Keratinocyte (primary cell): Measurements from ENCODE around the gene NOL11. TPM values are rescaled to one million over a fixed set of nuclear protein-coding genes. Genes with fewer than 3 reads are reported as not detected.
A peak's percentile ranks its signal among the peaks of the same experiment; 100 is the strongest.

Experiments used
- DNase-seq: peaks from one replicate; pipeline ENCODE4 v3.0.0-alpha.2; 2011; ENCODE audit warnings: low read depth, missing footprints, low spot score
- FAIRE-seq: peaks from 2 replicates; lab custom pipeline; 2011; peaks lifted over from hg19 to GRCh38; lab: Jason Lieb, UNC
- H2AFZ ChIP-seq: 2 replicates; pipeline ENCODE4 v1.6.0; 2012; ENCODE audit warnings: low read length, control low read depth, inconsistent platforms; ENCODE audit not compliant: control insufficient read depth
- H3K27ac ChIP-seq: 2 replicates; pipeline ENCODE4 v1.5.1; 2011; ENCODE audit warnings: low read length; ENCODE audit not compliant: control insufficient read depth, insufficient read depth
- H3K27me3 ChIP-seq: 3 replicates; pipeline ENCODE4 v1.6.0; 2011; ENCODE audit warnings: low read length; ENCODE audit not compliant: control insufficient read depth, insufficient read depth; ENCODE audit errors: extremely low read depth
- H3K36me3 ChIP-seq, 2 experiments: 2 replicates in 1 of 2; 3 replicates in 1 of 2; pipeline ENCODE4 v1.5.1; 2011; ENCODE audit warnings: low read length in 2 of 2, mild to moderate bottlenecking in 1 of 2; ENCODE audit not compliant: control insufficient read depth in 2 of 2, insufficient read depth in 2 of 2; ENCODE audit errors: extremely low read depth in 1 of 2
- H3K4me1 ChIP-seq: 3 replicates; pipeline ENCODE4 v1.5.1; 2011; ENCODE audit warnings: low read length; ENCODE audit not compliant: control insufficient read depth, insufficient read depth; ENCODE audit errors: extremely low read depth
- H3K4me2 ChIP-seq: 3 replicates; pipeline ENCODE4 v1.6.0; 2011; ENCODE audit warnings: low read depth, low read length; ENCODE audit not compliant: control insufficient read depth, insufficient read depth; ENCODE audit errors: extremely low read depth
- H3K4me3 ChIP-seq, 3 experiments: fragments of 200-600 bp in 1 of 3; sonication (generic) in 1 of 3; 2 replicates in 2 of 3; 3 replicates in 1 of 3; pipeline ENCODE4 v1.5.1; 2011 to 2016; ENCODE audit warnings: low read length in 3 of 3, mild to moderate bottlenecking in 3 of 3, control low read depth in 2 of 3, inconsistent platforms in 1 of 3, low read depth in 1 of 3, mixed read lengths in 1 of 3, mixed run types in 1 of 3, moderate library complexity in 1 of 3; ENCODE audit not compliant: control insufficient read depth in 2 of 3, insufficient read depth in 2 of 3; ENCODE audit errors: extremely low read depth in 1 of 3
- H3K79me2 ChIP-seq: 2 replicates; pipeline ENCODE4 v1.6.0; 2012; ENCODE audit warnings: low read length; ENCODE audit not compliant: control insufficient read depth, insufficient read depth
- H3K9ac ChIP-seq: 3 replicates; pipeline ENCODE4 v1.6.0; 2011; ENCODE audit warnings: low read length; ENCODE audit not compliant: control insufficient read depth, insufficient read depth; ENCODE audit errors: extremely low read depth
- H3K9me1 ChIP-seq: 3 replicates; pipeline ENCODE4 v1.6.0; 2011; ENCODE audit warnings: low read length; ENCODE audit not compliant: control insufficient read depth, insufficient read depth; ENCODE audit errors: extremely low read depth
- H3K9me3 ChIP-seq: 2 replicates; pipeline ENCODE4 v1.5.1; 2012; ENCODE audit warnings: low read depth, low read length; ENCODE audit not compliant: control insufficient read depth
- H4K20me1 ChIP-seq: 3 replicates; pipeline ENCODE4 v1.6.0; 2011; ENCODE audit warnings: low read length; ENCODE audit not compliant: control insufficient read depth, insufficient read depth; ENCODE audit errors: extremely low read depth
- CTCF ChIP-seq, 3 experiments: IDR thresholded peaks in 1 of 3; conservative IDR thresholded peaks in 1 of 3; optimal IDR thresholded peaks in 1 of 3; 2 replicates in 2 of 3; 3 replicates in 1 of 3; pipeline versions ENCODE3 to v1.5.1; 2011; ENCODE audit warnings: low read length in 3 of 3, mild to moderate bottlenecking in 3 of 3, moderate library complexity in 2 of 3, control low read depth in 1 of 3, inconsistent platforms in 1 of 3; ENCODE audit not compliant: insufficient read depth in 2 of 3; ENCODE audit errors: extremely low read depth in 1 of 3
- EZH2 ChIP-seq: IDR thresholded peaks from one replicate; pipeline ENCODE4 v1.6.1; 2012; ENCODE audit warnings: inconsistent platforms, mild to moderate bottlenecking, low read length, moderate library complexity
- dilution Hi-C: fragments of 300-500 bp; cut with MboI; formaldehyde crosslinking; loops from one replicate; pipeline ENCODE4 v1.7.0; 2020; ENCODE audit warnings: low sequenced_read_pairs; ENCODE audit not compliant: extremely low pct_ligation_motif_present
- polyA plus RNA-seq, 5 experiments: library from polyadenylated mRNA; depleted of rRNA in 3 of 5; stranded (reverse) in 3 of 5; stranded (forward) in 1 of 5; unstranded in 1 of 5; fragments of >200 nt; gene quantifications; 1 replicate in 1 of 5; 2 replicates in 3 of 5; 3 replicates in 1 of 5; pipeline versions ENCODE4 v1.2.1 to v1.2.3, GENCODE V29; 2011 to 2012; ENCODE audit warnings: missing spikeins in 2 of 5, low read depth in 1 of 5, low replicate concordance in 1 of 5

The NOL11 gene
- polyA plus RNA-seq, 1 donor (not counting 4 experiments of a cell fraction or from before 2014, with no cell fraction given): 63.0 TPM

GRCh38 chr17:67779098-67779672 lies 61.4 kb downstream of the NOL11 start:
- H3K9me3 ChIP-seq: no peaks in the 10 kb centered on the region
- no peak for FAIRE-seq
- no peak for DNase-seq
- H3K27ac ChIP-seq: no peak overlapping the region
- no peak overlapping the region for H3K4me3 ChIP-seq
- H3K36me3 ChIP-seq: no peaks in the 10 kb centered on the region
- H3K9ac ChIP-seq: no peak overlapping the region
- peaks cover 3% of the 10 kb centered on the region for H3K4me1 ChIP-seq
- H4K20me1 ChIP-seq: no peaks in the 10 kb centered on the region
- no peak overlapping the region for H2AFZ ChIP-seq
- dilution Hi-C loops: no loop called here
- peak; percentile 57 to 65 (median 57) for TF ChIP-seq CTCF (optimal IDR thresholded peaks at IDR 0.05 in 1 of 3, IDR thresholded peaks at IDR 0.05 in 1 of 3, conservative IDR thresholded peaks at IDR 0.05 in 1 of 3; ENCODE audit: extremely low read depth in 1 of 3, insufficient read depth in 2 of 3, low read length in 3 of 3)
- no peak for TF ChIP-seq EZH2
- H3K27me3 ChIP-seq: no peaks in the 10 kb centered on the region
- no peaks in the 10 kb centered on the region for H3K9me1 ChIP-seq
- no peak overlapping the region for H3K4me2 ChIP-seq
- H3K79me2 ChIP-seq: no peaks in the 10 kb centered on the region

GRCh38 chr17:67784364-67785121 lies 66.8 kb downstream of the NOL11 start:
- Histone ChIP-seq H3K27ac (no peak overlapping the region), H3K9ac (no peak overlapping the region), H4K20me1 (no peaks in the 10 kb centered on the region), H3K9me1 (no peaks in the 10 kb centered on the region), H3K4me3 (no peak overlapping the region), H3K79me2 (no peaks in the 10 kb centered on the region), H3K36me3 (no peaks in the 10 kb centered on the region), H2AFZ (no peak overlapping the region), H3K27me3 (no peaks in the 10 kb centered on the region), H3K4me2 (no peak overlapping the region), H3K4me1 (peaks cover 3% of the 10 kb centered on the region), H3K9me3 (no peaks in the 10 kb centered on the region)
- FAIRE-seq (no peak), DNase-seq (no peak)
- dilution Hi-C loops: no loop called here
- TF ChIP-seq CTCF (optimal IDR thresholded peaks at IDR 0.05 in 1 of 3, IDR thresholded peaks at IDR 0.05 in 1 of 3, conservative IDR thresholded peaks at IDR 0.05 in 1 of 3; ENCODE audit: extremely low read depth in 1 of 3, insufficient read depth in 2 of 3, low read length in 3 of 3) (no peak), EZH2 (no peak)
